Neural progenitor cell (in vitro differentiated cells): ENCODE measurements around the gene PCCA. TPM values are rescaled to one million over a fixed set of nuclear protein-coding genes. Genes with fewer than 3 reads are reported as not detected.
A peak's percentile ranks its signal among the peaks of the same experiment; 100 is the strongest.

ENCODE experiments used
- DNase-seq: peaks from one replicate; pipeline ENCODE4 v3.0.0-alpha.2; 2016; ENCODE audit warnings: low spot score
- H2AFZ ChIP-seq: fragments of 200-600 bp; sonication (generic); replicated peaks from 2 replicates; pipeline ENCODE4 v1.6.1; 2016; ENCODE audit warnings: antibody characterized with exemption
- H3F3A ChIP-seq: fragments of 200-600 bp; sonication (generic); 2 replicates; pipeline ENCODE4 v1.6.1; 2016; ENCODE audit warnings: antibody characterized with exemption, low read depth
- H3K27ac ChIP-seq: fragments of 200-600 bp; sonication (generic); 2 replicates; pipeline ENCODE4 v1.5.1; 2016; ENCODE audit warnings: mild to moderate bottlenecking
- H3K27me3 ChIP-seq: fragments of 200-600 bp; sonication (generic); 2 replicates; pipeline ENCODE4 v1.6.1; 2016; ENCODE audit warnings: mild to moderate bottlenecking, moderate library complexity
- H3K36me3 ChIP-seq: fragments of 200-600 bp; sonication (generic); 2 replicates; pipeline ENCODE4 v1.5.1; 2016
- H3K4me1 ChIP-seq: fragments of 200-600 bp; sonication (generic); 2 replicates; pipeline ENCODE4 v1.6.1; 2016; ENCODE audit warnings: mixed run types
- H3K4me2 ChIP-seq: fragments of 200-600 bp; sonication (generic); 2 replicates; pipeline ENCODE4 v1.6.1; 2016
- H3K4me3 ChIP-seq: fragments of 200-600 bp; sonication (generic); 2 replicates; pipeline ENCODE4 v1.5.1; 2016
- H3K79me2 ChIP-seq: fragments of 200-600 bp; sonication (generic); 2 replicates; pipeline ENCODE4 v1.6.1; 2016; ENCODE audit warnings: low read depth
- H3K9ac ChIP-seq: fragments of 200-600 bp; sonication (generic); 2 replicates; pipeline ENCODE4 v1.6.1; 2016
- H3K9me3 ChIP-seq: fragments of 200-600 bp; sonication (generic); 2 replicates; pipeline ENCODE4 v1.5.1; 2016; ENCODE audit warnings: low read depth
- H4K20me1 ChIP-seq: fragments of 200-600 bp; sonication (generic); 2 replicates; pipeline ENCODE4 v1.6.1; 2016; ENCODE audit warnings: low read depth
- H3K27ac Mint-ChIP-seq: 3 replicates; pipeline ENCODE4 v1.8.0; 2021; ENCODE audit warnings: mixed read lengths
- H3K27me3 Mint-ChIP-seq: 2 replicates; pipeline ENCODE4 v1.8.0; 2022; ENCODE audit warnings: low read depth, mild to moderate bottlenecking, inconsistent platforms, moderate library complexity, mixed read lengths; ENCODE audit not compliant: insufficient read depth
- H3K36me3 Mint-ChIP-seq: 3 replicates; pipeline ENCODE4 v1.8.0; 2021; ENCODE audit warnings: mixed read lengths
- H3K4me1 Mint-ChIP-seq: 3 replicates; pipeline ENCODE4 v1.8.0; 2021; ENCODE audit warnings: mixed read lengths
- H3K4me3 Mint-ChIP-seq: 3 replicates; pipeline ENCODE4 v1.8.0; 2021; ENCODE audit warnings: mild to moderate bottlenecking, moderate library complexity, mixed read lengths
- H3K9me3 Mint-ChIP-seq: 3 replicates; pipeline ENCODE4 v1.8.0; 2020; ENCODE audit warnings: mixed read lengths
- EZH2 ChIP-seq: fragments of 200-600 bp; sonication (generic); IDR thresholded peaks from 2 replicates; pipeline ENCODE4 v1.6.1; 2017; ENCODE audit warnings: antibody characterized with exemption, mild to moderate bottlenecking, moderate library complexity
- EZH2phosphoT487 ChIP-seq: fragments of 200-600 bp; sonication (generic); IDR thresholded peaks from 2 replicates; pipeline ENCODE4 v1.6.1; 2017; ENCODE audit warnings: antibody characterized with exemption
- total RNA-seq: library from RNA; depleted of rRNA; stranded (reverse); fragments of >200 nt; gene quantifications from 2 replicates; pipeline ENCODE4 v1.2.3, GENCODE V29; 2015; ENCODE audit warnings: low replicate concordance
- TF ChIP-seq, protein P1 (sequence below): fragments of 200-600 bp; sonication (generic); IDR thresholded peaks from 2 replicates; pipeline ENCODE4 v1.5.1; 2017; ENCODE audit warnings: antibody characterized with exemption, mild to moderate bottlenecking

PCCA gene, protein sequence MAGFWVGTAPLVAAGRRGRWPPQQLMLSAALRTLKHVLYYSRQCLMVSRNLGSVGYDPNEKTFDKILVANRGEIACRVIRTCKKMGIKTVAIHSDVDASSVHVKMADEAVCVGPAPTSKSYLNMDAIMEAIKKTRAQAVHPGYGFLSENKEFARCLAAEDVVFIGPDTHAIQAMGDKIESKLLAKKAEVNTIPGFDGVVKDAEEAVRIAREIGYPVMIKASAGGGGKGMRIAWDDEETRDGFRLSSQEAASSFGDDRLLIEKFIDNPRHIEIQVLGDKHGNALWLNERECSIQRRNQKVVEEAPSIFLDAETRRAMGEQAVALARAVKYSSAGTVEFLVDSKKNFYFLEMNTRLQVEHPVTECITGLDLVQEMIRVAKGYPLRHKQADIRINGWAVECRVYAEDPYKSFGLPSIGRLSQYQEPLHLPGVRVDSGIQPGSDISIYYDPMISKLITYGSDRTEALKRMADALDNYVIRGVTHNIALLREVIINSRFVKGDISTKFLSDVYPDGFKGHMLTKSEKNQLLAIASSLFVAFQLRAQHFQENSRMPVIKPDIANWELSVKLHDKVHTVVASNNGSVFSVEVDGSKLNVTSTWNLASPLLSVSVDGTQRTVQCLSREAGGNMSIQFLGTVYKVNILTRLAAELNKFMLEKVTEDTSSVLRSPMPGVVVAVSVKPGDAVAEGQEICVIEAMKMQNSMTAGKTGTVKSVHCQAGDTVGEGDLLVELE
- total RNA-seq: 36.6 and 60.6 TPM in 2 replicates

DNA sequence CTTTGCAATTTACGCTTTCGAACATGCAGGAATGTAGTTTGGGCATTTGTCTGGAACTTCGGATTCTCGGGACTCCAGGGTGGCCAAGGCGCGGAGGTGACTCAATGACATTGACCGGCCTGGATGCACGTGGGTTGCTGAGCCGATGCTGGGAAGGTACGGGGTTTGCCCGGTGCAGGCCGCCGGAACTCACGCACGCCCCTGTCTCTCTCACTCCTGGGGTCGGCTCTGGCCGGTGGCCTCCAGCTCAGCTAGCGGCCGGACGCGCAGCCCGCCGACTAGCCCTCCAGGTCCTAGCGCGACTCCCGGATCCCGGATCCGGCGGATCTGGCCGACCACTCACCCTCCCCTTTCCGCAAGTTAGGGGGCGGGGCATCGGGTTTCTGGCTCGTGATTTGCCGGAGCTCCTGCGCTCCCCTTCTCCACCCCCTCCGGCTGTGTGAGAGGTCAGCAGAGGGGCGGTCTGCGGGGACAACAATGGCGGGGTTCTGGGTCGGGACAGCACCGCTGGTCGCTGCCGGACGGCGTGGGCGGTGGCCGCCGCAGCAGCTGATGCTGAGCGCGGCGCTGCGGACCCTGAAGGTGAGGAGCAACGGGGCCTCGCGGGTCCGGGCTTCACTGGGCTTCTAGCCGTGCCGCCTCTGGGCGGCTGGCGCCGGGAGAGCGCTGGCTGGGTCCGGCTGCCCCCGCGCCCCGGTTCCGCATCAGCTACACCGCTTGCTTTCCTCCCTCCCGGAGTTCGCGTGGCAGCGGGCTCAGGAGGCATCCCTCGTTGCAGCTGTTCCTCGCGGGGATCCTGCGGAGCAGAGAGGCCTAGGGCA lies at the start of gene PCCA:
Gene PCCA (plus strand): TSS at position 450 of the 821 bp plus-strand sequence. CDS start 28 bp downstream, at position 478.
- Mint-ChIP-seq H3K4me3 (peak within 1 kb of the TSS; percentile 98), H3K4me1 (peaks cover 27% of the 10 kb centered on the region), H3K36me3 (peaks cover 9% of the 10 kb centered on the region), H3K9me3 (peaks cover 6% of the 10 kb centered on the region), H3K27me3 (no peaks in the 10 kb centered on the region), H3K27ac (peak within 1 kb of the TSS; percentile 68)
- TF ChIP-seq EZH2phosphoT487 (no peak), EZH2 (peak; percentile 23)
- TF ChIP-seq, protein P1, sequence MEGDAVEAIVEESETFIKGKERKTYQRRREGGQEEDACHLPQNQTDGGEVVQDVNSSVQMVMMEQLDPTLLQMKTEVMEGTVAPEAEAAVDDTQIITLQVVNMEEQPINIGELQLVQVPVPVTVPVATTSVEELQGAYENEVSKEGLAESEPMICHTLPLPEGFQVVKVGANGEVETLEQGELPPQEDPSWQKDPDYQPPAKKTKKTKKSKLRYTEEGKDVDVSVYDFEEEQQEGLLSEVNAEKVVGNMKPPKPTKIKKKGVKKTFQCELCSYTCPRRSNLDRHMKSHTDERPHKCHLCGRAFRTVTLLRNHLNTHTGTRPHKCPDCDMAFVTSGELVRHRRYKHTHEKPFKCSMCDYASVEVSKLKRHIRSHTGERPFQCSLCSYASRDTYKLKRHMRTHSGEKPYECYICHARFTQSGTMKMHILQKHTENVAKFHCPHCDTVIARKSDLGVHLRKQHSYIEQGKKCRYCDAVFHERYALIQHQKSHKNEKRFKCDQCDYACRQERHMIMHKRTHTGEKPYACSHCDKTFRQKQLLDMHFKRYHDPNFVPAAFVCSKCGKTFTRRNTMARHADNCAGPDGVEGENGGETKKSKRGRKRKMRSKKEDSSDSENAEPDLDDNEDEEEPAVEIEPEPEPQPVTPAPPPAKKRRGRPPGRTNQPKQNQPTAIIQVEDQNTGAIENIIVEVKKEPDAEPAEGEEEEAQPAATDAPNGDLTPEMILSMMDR: no peak
- Histone ChIP-seq H3K4me2 (peak within 1 kb of the TSS; percentile 95), H3K9me3 (no peaks in the 10 kb centered on the region), H3K27me3 (no peaks in the 10 kb centered on the region), H3K79me2 (peaks cover 69% of the 10 kb centered on the region), H3K4me3 (peak within 1 kb of the TSS; percentile 95), H4K20me1 (peaks cover 23% of the 10 kb centered on the region), H2AFZ (peak within 1 kb of the TSS; percentile 53), H3K9ac (peak within 1 kb of the TSS; percentile 83), H3K36me3 (no peaks in the 10 kb centered on the region), H3K4me1 (peaks cover 19% of the 10 kb centered on the region), H3F3A (peaks cover 12% of the 10 kb centered on the region), H3K27ac (peak within 1 kb of the TSS; percentile 71)
- peak; percentile 99 for DNase-seq

DNA sequence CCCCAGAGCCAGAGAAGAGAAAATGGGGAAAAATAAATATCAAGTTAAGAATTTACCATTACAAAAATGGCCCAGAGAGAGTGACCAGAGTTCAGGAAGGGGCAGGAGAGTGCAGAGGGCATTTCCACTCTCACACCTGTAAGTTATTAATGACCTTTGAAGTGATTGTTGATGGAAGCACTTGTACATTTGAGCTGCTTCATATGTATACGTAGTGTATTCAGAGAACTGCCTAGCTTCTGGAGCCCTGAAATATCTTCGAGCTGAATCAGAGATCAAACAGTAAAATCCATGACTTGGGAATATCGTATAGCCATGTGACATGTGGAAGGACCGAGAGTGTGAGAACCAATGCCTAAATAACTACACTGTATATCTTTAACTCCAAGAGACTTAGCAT lies 49.2 kb upstream of the PCCA start:
- peaks cover 4% of the 10 kb centered on the region for H3F3A ChIP-seq
- H3K4me2 ChIP-seq: no peak overlapping the region
- Mint-ChIP-seq H3K9me3 (no peaks in the 10 kb centered on the region), H3K27me3 (peaks cover 3% of the 10 kb centered on the region), H3K4me3 (no peak overlapping the region), H3K27ac (no peak overlapping the region), H3K4me1 (peaks cover 8% of the 10 kb centered on the region), H3K36me3 (no peaks in the 10 kb centered on the region)
- peaks cover 4% of the 10 kb centered on the region for H3K4me1 ChIP-seq
- no peaks in the 10 kb centered on the region for H3K27me3 ChIP-seq
- H3K79me2 ChIP-seq: no peaks in the 10 kb centered on the region
- no peak overlapping the region for H2AFZ ChIP-seq
- TF ChIP-seq, protein P1: no peak
- no peak for TF ChIP-seq EZH2
- TF ChIP-seq EZH2phosphoT487: no peak
- no peaks in the 10 kb centered on the region for H3K36me3 ChIP-seq
- H3K4me3 ChIP-seq: no peak overlapping the region
- no peak overlapping the region for H3K27ac ChIP-seq
- no peak overlapping the region for H3K9ac ChIP-seq
- no peak for DNase-seq
- no peaks in the 10 kb centered on the region for H3K9me3 ChIP-seq
- H4K20me1 ChIP-seq: no peaks in the 10 kb centered on the region

DNA sequence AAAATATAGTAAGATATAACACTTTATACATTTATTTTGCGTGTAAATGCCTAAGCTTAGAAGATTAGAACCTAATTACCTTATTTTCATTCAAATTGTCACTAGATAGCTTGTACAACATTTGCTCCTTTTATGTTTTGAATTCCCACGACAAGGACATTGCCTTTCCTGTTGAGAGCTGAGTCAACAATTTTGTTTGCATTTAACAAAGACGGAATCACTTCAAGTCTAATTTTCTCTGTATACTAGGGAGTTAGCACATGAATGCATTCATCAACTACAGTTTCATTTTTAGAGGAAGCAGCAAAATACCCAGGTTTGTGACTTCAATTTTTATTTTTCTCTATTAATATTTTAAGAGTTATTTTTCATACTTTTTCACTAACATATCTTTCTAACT lies 48.7 kb upstream of the PCCA start:
- no peak for DNase-seq
- Mint-ChIP-seq H3K27me3 (peaks cover 3% of the 10 kb centered on the region), H3K4me3 (no peak overlapping the region), H3K36me3 (no peaks in the 10 kb centered on the region), H3K9me3 (no peaks in the 10 kb centered on the region), H3K27ac (peak overlapping the region; percentile 72), H3K4me1 (peaks cover 8% of the 10 kb centered on the region)
- TF ChIP-seq, protein P1: no peak
- TF ChIP-seq EZH2 (no peak), EZH2phosphoT487 (no peak)
- no peaks in the 10 kb centered on the region for H3K9me3 ChIP-seq
- no peaks in the 10 kb centered on the region for H3K36me3 ChIP-seq
- H3K27me3 ChIP-seq: no peaks in the 10 kb centered on the region
- no peak overlapping the region for H3K9ac ChIP-seq
- H2AFZ ChIP-seq: no peak overlapping the region
- H3F3A ChIP-seq: peaks cover 4% of the 10 kb centered on the region
- H3K4me2 ChIP-seq: no peak overlapping the region
- no peak overlapping the region for H3K27ac ChIP-seq
- no peaks in the 10 kb centered on the region for H3K79me2 ChIP-seq
- H3K4me1 ChIP-seq: peaks cover 4% of the 10 kb centered on the region
- H3K4me3 ChIP-seq: no peak overlapping the region
- no peaks in the 10 kb centered on the region for H4K20me1 ChIP-seq
